Keratinocyte (primary cell): ENCODE measurements around the gene NYAP2. TPM values are rescaled to one million over a fixed set of nuclear protein-coding genes. Genes with fewer than 3 reads are reported as not detected.

ENCODE experiments used
- DNase-seq: peaks from one replicate; pipeline ENCODE4 v3.0.0-alpha.2; 2011; ENCODE audit warnings: low read depth, missing footprints, low spot score
- FAIRE-seq: peaks from 2 replicates; lab custom pipeline; 2011; peaks lifted over from hg19 to GRCh38; lab: Jason Lieb, UNC
- H2AFZ ChIP-seq: 2 replicates; pipeline ENCODE4 v1.6.0; 2012; ENCODE audit warnings: low read length, control low read depth, inconsistent platforms; ENCODE audit not compliant: control insufficient read depth
- H3K27ac ChIP-seq: 2 replicates; pipeline ENCODE4 v1.5.1; 2011; ENCODE audit warnings: low read length; ENCODE audit not compliant: control insufficient read depth, insufficient read depth
- H3K27me3 ChIP-seq: 3 replicates; pipeline ENCODE4 v1.6.0; 2011; ENCODE audit warnings: low read length; ENCODE audit not compliant: control insufficient read depth, insufficient read depth; ENCODE audit errors: extremely low read depth
- H3K36me3 ChIP-seq, 2 experiments: 2 replicates in 1 of 2; 3 replicates in 1 of 2; pipeline ENCODE4 v1.5.1; 2011; ENCODE audit warnings: low read length in 2 of 2, mild to moderate bottlenecking in 1 of 2; ENCODE audit not compliant: control insufficient read depth in 2 of 2, insufficient read depth in 2 of 2; ENCODE audit errors: extremely low read depth in 1 of 2
- H3K4me1 ChIP-seq: 3 replicates; pipeline ENCODE4 v1.5.1; 2011; ENCODE audit warnings: low read length; ENCODE audit not compliant: control insufficient read depth, insufficient read depth; ENCODE audit errors: extremely low read depth
- H3K4me2 ChIP-seq: 3 replicates; pipeline ENCODE4 v1.6.0; 2011; ENCODE audit warnings: low read depth, low read length; ENCODE audit not compliant: control insufficient read depth, insufficient read depth; ENCODE audit errors: extremely low read depth
- H3K4me3 ChIP-seq, 3 experiments: fragments of 200-600 bp in 1 of 3; sonication (generic) in 1 of 3; 2 replicates in 2 of 3; 3 replicates in 1 of 3; pipeline ENCODE4 v1.5.1; 2011 to 2016; ENCODE audit warnings: low read length in 3 of 3, mild to moderate bottlenecking in 3 of 3, control low read depth in 2 of 3, inconsistent platforms in 1 of 3, low read depth in 1 of 3, mixed read lengths in 1 of 3, mixed run types in 1 of 3, moderate library complexity in 1 of 3; ENCODE audit not compliant: control insufficient read depth in 2 of 3, insufficient read depth in 2 of 3; ENCODE audit errors: extremely low read depth in 1 of 3
- H3K79me2 ChIP-seq: 2 replicates; pipeline ENCODE4 v1.6.0; 2012; ENCODE audit warnings: low read length; ENCODE audit not compliant: control insufficient read depth, insufficient read depth
- H3K9ac ChIP-seq: 3 replicates; pipeline ENCODE4 v1.6.0; 2011; ENCODE audit warnings: low read length; ENCODE audit not compliant: control insufficient read depth, insufficient read depth; ENCODE audit errors: extremely low read depth
- H3K9me1 ChIP-seq: 3 replicates; pipeline ENCODE4 v1.6.0; 2011; ENCODE audit warnings: low read length; ENCODE audit not compliant: control insufficient read depth, insufficient read depth; ENCODE audit errors: extremely low read depth
- H3K9me3 ChIP-seq: 2 replicates; pipeline ENCODE4 v1.5.1; 2012; ENCODE audit warnings: low read depth, low read length; ENCODE audit not compliant: control insufficient read depth
- H4K20me1 ChIP-seq: 3 replicates; pipeline ENCODE4 v1.6.0; 2011; ENCODE audit warnings: low read length; ENCODE audit not compliant: control insufficient read depth, insufficient read depth; ENCODE audit errors: extremely low read depth
- EZH2 ChIP-seq: IDR thresholded peaks from one replicate; pipeline ENCODE4 v1.6.1; 2012; ENCODE audit warnings: inconsistent platforms, mild to moderate bottlenecking, low read length, moderate library complexity
- dilution Hi-C: fragments of 300-500 bp; cut with MboI; formaldehyde crosslinking; loops from one replicate; pipeline ENCODE4 v1.7.0; 2020; ENCODE audit warnings: low sequenced_read_pairs; ENCODE audit not compliant: extremely low pct_ligation_motif_present
- polyA plus RNA-seq, 5 experiments: library from polyadenylated mRNA; depleted of rRNA in 3 of 5; stranded (reverse) in 3 of 5; stranded (forward) in 1 of 5; unstranded in 1 of 5; fragments of >200 nt; gene quantifications; 1 replicate in 1 of 5; 2 replicates in 3 of 5; 3 replicates in 1 of 5; pipeline versions ENCODE4 v1.2.1 to v1.2.3, GENCODE V29; 2011 to 2012; ENCODE audit warnings: missing spikeins in 2 of 5, low read depth in 1 of 5, low replicate concordance in 1 of 5
- TF ChIP-seq, protein P1 (sequence below), 3 experiments: IDR thresholded peaks in 1 of 3; conservative IDR thresholded peaks in 1 of 3; optimal IDR thresholded peaks in 1 of 3; 2 replicates in 2 of 3; 3 replicates in 1 of 3; pipeline versions ENCODE3 to v1.5.1; 2011; ENCODE audit warnings: low read length in 3 of 3, mild to moderate bottlenecking in 3 of 3, moderate library complexity in 2 of 3, control low read depth in 1 of 3, inconsistent platforms in 1 of 3; ENCODE audit not compliant: insufficient read depth in 2 of 3; ENCODE audit errors: extremely low read depth in 1 of 3

NYAP2 gene
- polyA plus RNA-seq, 1 donor (not counting 4 experiments of a cell fraction or from before 2014, with no cell fraction given), result not detected

DNA sequence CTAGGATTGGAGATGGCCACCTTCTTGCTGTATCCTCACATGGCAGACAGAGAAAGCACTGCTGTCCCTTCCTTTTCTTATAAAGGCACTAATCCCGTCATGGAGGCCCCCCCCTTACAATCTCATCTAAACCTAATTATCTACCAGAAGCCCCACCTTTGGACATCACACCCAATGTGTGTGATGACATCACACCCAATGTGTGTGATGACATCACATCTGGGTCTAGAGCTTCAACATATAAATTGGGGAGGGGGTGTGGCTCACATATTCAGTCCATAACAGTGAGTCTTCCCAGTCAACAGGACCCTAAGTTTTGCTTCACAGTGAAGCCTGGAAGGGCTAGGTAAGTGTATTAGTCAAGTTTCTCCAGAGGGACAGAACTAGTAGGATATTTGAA, 213.1 kb downstream of the NYAP2 start:
- no peak for TF ChIP-seq EZH2
- TF ChIP-seq, protein P1, sequence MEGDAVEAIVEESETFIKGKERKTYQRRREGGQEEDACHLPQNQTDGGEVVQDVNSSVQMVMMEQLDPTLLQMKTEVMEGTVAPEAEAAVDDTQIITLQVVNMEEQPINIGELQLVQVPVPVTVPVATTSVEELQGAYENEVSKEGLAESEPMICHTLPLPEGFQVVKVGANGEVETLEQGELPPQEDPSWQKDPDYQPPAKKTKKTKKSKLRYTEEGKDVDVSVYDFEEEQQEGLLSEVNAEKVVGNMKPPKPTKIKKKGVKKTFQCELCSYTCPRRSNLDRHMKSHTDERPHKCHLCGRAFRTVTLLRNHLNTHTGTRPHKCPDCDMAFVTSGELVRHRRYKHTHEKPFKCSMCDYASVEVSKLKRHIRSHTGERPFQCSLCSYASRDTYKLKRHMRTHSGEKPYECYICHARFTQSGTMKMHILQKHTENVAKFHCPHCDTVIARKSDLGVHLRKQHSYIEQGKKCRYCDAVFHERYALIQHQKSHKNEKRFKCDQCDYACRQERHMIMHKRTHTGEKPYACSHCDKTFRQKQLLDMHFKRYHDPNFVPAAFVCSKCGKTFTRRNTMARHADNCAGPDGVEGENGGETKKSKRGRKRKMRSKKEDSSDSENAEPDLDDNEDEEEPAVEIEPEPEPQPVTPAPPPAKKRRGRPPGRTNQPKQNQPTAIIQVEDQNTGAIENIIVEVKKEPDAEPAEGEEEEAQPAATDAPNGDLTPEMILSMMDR (optimal IDR thresholded peaks at IDR 0.05 in 1 of 3, IDR thresholded peaks at IDR 0.05 in 1 of 3, conservative IDR thresholded peaks at IDR 0.05 in 1 of 3; ENCODE audit: extremely low read depth in 1 of 3, insufficient read depth in 2 of 3, low read length in 3 of 3), result no peak
- H3K4me2 ChIP-seq, result no peak overlapping the region
- no peaks in the 10 kb centered on the region for H3K9me3 ChIP-seq
- H3K9ac ChIP-seq, result no peak overlapping the region
- dilution Hi-C loops, result no loop called here
- H3K4me3 ChIP-seq, result no peak overlapping the region
- no peaks in the 10 kb centered on the region for H4K20me1 ChIP-seq
- no peaks in the 10 kb centered on the region for H3K9me1 ChIP-seq
- no peaks in the 10 kb centered on the region for H3K79me2 ChIP-seq
- no peaks in the 10 kb centered on the region for H3K4me1 ChIP-seq
- no peaks in the 10 kb centered on the region for H3K27me3 ChIP-seq
- DNase-seq (no peak), FAIRE-seq (no peak)
- no peaks in the 10 kb centered on the region for H3K36me3 ChIP-seq
- no peak overlapping the region for H2AFZ ChIP-seq
- no peak overlapping the region for H3K27ac ChIP-seq

DNA sequence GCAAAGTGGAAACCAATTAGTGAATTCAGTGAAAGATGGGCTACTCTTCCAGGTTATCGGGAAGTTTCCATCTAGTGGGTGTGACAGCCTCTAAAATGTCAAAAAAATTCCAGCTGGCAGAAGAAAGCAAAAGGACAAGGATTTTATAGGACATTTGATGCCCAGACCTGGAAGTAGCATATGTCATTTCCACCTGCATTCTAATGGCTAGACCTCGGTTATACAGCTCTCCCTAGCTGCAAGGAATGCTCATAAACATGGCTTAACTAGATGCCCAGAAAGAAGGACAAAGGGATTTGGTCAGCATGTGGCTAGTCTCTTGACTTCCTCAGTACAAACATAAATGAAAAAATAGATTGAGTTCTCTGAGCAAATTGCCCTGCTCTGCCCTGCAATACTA, 215.4 kb downstream of the NYAP2 start:
- Histone ChIP-seq H2AFZ (no peak overlapping the region), H3K4me3 (no peak overlapping the region), H3K4me2 (no peak overlapping the region), H3K4me1 (no peaks in the 10 kb centered on the region), H3K9me1 (no peaks in the 10 kb centered on the region), H3K9ac (no peak overlapping the region), H3K79me2 (no peaks in the 10 kb centered on the region), H3K27me3 (no peaks in the 10 kb centered on the region), H3K36me3 (no peaks in the 10 kb centered on the region), H3K27ac (no peak overlapping the region), H4K20me1 (no peaks in the 10 kb centered on the region), H3K9me3 (no peaks in the 10 kb centered on the region)
- FAIRE-seq (no peak), DNase-seq (no peak)
- dilution Hi-C loops, result no loop called here
- TF ChIP-seq, protein P1 (optimal IDR thresholded peaks at IDR 0.05 in 1 of 3, IDR thresholded peaks at IDR 0.05 in 1 of 3, conservative IDR thresholded peaks at IDR 0.05 in 1 of 3; ENCODE audit: extremely low read depth in 1 of 3, insufficient read depth in 2 of 3, low read length in 3 of 3), result no peak
- TF ChIP-seq EZH2, result no peak
